ENCODE data around the gene SLC22A23. TPM values are rescaled to one million over a fixed set of nuclear protein-coding genes. Genes with fewer than 3 reads are reported as not detected.
"Not testable (repeated sequence)": the region's sequence is repeated elsewhere in the genome, so short reads cannot be mapped to it uniquely, and the experiment has no call there.

Gene SLC22A23
- polyA plus RNA-seq, 3 donors = 8.8 to 10.2 (median 9.4) TPM

DNA sequence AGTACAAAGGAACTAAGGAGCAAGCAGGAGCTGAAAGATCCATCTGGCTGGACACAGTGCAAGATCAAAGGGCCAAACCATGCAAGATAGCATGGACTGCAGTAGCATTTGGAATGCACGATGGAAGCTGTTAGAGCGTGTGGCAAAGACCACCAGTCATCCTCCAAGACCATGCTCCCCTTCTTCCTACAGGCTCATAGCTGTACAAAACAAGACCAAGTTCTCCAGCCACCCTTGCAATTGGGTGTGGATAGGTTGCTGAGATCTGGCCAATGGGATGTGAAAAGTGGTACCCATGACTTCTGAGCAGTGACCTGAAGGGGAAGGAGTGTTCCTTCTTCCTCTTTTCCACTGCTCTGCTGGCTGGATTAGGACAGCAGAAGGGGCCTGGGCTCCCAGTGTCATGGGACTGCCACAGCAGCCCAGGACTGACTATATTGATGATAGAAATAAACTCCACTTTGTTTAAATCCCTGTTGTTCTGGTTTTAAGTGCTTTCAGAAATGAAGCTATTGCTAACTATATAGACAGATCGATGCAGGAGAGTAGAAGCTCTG is 64.9 kb downstream of the SLC22A23 start:
- DNase-seq (ENCODE audit: low read depth in 3 of 3, low spot score in 2 of 3) = no peak

DNA sequence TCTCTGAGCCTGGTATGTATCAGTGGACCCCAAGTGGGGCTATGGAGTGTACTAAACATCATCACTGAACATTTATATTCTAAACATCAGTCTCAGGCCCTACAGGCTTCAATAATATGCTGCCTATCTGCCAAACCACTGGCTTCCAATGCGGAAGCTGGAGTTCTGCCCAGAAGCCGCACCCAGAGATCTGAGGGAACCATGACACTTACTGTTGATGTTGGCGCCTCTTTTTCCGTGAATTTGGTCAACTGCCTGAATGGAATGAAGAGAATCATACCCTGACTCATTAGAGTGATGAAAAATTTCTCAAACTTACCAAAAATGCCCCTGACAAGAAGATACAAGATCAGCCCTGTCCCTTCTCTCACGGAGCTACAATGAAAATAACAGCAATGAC is 66.2 kb downstream of the SLC22A23 start:
- DNase-seq (ENCODE audit: low read depth in 3 of 3, low spot score in 2 of 3) = no peak

DNA sequence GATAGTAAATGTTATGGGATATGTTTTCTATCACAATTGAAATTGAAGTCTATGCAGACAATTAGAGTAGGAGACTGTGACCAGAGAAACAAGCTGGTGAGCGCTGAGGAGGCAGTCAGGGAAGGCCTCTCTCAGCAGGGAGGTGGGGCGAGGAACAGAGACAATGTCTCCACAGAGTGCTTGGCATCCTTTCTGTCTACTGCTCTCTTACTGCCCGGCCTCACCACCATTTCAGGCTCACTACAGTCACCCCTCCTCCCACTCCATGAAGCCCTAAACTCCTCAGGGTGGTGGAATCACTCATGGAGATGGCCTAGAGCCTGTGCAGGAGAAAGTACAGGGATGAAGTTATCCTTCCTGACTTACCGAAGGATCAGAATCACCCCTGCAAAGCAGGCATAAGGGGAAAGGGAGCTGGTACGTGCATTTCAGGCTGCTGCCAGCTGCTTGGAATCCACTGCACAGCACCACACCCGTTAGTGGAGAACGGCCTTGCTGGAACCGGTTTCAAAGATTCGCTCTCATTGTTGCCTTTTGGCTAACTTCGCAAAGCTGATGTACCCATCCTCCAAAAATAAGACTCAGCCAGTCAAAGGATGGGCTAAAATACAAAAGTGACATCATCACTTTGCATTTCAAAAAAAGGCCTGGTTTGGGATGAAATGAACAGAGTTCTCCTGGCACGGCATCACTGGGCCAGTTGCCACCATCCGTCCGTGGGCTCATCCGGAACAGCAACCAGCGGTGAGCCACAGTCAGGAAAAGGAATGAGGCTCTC is 67.3 kb downstream of the SLC22A23 start:
- no peak for DNase-seq (ENCODE audit: low read depth in 3 of 3, low spot score in 2 of 3)

DNA sequence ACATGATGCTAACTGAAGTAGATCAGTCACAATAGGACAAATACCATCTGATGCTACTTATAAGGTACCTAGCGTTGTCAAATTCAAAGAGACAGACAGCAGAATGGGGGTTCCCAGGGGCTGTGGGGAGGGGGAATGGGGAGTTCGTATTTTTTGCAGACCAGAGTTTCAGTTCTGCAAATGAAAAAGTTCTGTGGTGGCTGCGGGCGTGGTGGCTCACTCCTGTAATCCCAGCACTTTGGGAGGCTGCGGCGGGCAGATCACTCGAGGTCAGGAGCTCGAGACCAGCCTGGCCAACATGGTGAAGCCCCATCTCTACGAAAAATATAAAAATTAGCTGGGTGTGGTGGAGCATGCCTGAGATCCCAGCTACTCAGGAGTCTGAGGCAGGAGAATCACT is 68.1 kb downstream of the SLC22A23 start:
- no peak for DNase-seq (ENCODE audit: low read depth in 3 of 3, low spot score in 2 of 3)

DNA sequence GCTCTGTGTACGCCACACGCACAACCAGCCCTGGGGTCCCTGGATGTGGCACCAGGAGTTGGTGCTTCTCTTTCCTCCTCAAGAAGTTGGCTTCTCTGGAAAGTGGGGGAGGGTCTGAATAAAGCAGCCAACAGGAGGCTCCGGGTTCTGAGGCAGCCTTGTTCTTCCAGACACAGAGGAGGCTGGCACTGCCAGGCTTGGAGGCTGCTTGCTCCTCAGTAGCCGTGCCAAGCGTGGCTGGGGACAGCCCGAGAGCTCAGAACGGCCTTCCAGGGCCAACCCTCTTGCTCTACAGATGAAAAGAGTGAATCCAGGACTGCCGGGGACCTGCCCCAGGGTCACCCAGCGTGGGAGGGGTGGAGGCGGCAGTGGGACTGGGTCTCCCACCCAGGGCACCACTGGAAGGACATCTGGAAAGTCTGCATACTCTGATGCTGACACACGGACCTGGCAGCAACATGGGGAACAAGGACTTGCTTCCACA is 70.4 kb downstream of the SLC22A23 start:
- no peak for DNase-seq (ENCODE audit: low read depth in 3 of 3, low spot score in 2 of 3)

DNA sequence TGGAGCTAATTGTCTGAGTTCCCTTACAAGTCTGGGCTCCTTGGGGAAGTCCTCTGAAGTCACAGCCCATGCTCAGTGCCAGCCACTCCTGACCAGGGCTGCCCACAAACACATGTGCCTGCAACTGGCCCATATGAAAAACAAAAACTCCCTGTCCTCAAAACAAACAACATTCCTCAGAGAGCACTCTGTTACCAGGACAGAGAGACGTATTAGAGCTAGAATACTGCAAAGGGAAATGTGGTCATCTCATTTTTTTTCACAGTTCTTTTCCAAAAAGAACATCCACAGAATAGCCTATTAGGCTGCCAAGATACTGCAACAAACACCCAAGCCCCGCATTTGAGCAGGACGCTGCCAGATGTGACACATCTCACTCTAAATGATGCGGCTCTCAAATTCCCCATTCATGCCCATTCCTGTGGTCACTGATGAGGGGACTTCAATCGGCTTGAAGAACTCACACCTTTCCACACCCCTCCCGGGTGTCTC is 71.1 kb downstream of the SLC22A23 start:
- DNase-seq (ENCODE audit: low read depth in 3 of 3, low spot score in 2 of 3) = no peak

DNA sequence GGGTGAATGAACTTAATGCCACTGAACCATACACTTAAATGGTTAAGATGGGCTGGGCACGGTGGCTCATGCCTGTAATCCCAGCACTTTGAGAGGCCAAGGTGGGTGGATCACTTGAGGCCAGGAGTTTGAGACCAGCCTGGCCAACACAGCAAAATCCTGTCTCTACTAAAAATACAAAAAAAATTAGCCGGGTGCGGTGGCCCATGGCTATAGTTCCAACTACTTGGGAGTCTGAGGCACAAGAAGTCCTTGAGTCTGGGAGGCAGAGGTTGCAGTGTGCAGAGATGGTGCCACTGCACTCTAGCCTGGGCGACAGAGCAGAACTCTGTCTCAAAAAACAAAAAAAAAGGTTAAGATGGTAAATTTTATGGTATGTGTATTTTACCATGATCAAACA is 71.7 kb downstream of the SLC22A23 start:
- not testable (repeated sequence) for DNase-seq (ENCODE audit: low read depth in 3 of 3, low spot score in 2 of 3)

DNA sequence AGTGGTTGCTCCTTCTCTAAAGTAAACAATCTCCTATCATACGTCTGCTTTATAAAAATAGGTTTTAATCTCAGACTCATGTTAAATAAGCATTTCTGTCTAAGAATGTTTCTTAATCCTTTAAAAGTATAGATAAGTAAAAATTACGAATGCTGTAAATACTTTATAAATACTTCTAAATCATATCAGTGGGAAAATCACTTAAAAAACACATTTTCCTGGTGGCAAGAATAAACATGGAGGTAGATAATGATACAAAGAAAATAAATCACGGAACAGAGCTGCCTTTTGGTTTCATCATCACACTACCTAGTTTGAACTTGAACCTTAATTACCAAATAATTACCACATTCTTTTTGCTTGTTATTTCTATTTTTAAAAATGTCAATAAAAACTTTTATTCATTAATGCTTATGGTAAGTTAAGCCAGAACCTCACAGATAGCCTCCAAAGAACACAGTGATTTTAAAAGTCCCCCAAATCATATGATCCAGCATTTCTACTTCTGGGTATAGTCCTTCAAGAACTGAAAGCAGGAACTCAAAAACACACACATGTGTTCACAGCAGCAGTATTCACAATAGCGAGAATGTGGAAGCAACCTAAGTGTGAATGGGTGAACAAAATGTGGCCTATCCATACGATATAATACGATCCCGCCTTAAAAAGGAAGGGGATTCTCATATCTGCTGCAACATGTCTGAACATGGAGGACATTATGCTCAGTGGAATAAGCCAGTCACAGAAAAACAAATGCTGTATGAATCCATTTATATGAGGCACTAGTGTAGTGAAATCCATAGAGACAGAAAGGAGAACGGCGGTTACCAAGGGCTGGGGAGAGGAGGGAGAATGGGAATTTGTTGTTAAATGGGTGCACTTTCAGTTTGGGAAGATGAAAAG is 72.4 kb downstream of the SLC22A23 start:
- DNase-seq (ENCODE audit: low read depth in 3 of 3, low spot score in 2 of 3) = no peak

DNA sequence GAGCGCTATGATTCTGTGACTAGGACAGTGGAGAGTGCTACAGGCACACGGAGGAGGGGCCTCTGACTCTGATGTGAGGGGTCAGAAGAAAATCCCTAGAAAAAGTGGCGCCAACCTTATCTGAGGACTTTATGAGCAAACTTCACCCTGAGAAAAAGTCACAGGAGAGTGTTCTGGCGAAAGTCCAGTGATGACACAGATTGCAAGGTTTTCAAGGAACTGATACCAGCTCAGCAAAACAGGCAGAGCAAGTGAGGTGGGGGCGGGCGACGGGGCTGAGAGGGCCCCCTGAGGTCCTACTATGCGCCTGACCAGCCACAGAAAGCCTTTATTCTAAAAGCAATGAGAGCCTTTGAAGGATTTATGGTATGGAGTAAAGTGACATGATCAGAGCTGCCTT is 73.3 kb downstream of the SLC22A23 start:
- DNase-seq (ENCODE audit: low read depth in 3 of 3, low spot score in 2 of 3) = no peak

DNA sequence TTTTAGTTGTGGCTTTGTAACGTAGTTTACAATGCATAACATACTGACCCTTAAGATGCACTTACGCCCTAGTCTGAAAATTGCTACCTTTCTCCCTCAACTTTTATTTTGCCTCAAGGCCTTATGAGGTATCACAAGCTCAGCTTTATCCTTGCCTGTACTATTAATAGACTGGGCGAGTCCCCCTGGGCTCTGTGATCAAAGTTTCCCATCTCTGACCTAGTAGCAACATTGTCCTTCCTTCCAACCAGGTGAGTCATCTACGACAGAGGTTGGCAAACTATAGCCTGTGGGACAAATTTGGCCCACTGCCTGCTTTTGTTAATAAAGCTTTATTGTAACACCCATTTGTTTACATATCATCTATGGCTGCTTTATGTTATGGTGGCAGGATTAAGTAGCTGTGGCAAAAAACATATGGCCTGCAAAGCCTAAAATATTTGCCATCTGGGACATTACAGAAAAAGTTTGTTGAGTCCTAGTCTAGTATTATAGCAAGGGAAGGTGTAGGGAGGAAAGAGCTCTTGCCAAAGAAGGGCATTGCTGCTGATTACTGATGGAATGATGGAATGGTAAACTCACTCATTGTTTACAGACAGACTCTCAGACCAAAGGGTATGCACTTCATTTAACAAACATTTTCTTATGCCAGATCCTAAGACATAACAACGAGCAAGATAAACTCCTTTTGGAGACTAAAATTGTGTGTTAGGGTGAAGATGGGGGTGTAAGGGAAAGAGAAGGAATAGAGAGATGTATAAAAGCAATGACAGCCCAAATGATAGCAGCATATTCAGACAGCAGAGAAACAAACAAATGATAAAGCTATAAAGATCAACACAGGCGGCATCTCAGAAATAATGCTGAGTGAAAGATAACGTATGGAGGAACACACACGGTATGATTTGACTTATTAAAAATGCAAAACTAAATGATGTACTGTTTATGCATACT is 74.2 kb downstream of the SLC22A23 start:
- no peak for DNase-seq (ENCODE audit: low read depth in 3 of 3, low spot score in 2 of 3)

DNA sequence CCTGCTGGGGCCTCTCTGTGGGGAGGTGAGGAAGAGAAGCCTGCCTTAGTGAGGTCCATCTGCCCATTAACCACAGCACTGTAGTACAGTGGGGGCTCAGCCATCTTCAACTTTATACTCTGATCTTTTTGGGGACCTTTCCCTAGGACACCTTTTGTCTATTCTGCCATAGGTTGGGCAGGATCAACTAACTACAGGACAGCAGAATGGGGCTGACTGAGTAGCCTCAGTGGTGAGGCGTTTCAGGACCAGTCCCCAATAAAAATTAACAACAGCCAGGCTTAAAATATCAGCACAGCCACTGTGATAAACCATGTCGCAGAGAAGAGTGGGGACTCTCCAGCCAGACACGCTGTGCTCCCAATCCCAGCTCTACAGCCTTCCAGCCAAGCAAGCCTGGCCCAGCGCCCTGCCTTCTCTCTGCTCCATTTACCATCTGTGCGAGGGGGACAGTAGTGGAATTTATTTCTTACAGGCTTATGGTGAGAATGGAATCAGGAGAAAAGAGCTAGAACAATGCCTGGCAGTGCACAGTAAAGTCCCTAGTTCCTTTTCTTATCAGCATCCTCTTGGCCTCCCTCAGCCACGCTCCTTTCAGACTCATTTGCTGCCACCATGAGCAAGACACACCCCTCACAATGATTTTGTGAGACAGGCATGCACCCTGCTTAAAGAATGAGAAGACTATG is 75.5 kb downstream of the SLC22A23 start:
- DNase-seq (ENCODE audit: low read depth in 3 of 3, low spot score in 2 of 3) = no peak

DNA sequence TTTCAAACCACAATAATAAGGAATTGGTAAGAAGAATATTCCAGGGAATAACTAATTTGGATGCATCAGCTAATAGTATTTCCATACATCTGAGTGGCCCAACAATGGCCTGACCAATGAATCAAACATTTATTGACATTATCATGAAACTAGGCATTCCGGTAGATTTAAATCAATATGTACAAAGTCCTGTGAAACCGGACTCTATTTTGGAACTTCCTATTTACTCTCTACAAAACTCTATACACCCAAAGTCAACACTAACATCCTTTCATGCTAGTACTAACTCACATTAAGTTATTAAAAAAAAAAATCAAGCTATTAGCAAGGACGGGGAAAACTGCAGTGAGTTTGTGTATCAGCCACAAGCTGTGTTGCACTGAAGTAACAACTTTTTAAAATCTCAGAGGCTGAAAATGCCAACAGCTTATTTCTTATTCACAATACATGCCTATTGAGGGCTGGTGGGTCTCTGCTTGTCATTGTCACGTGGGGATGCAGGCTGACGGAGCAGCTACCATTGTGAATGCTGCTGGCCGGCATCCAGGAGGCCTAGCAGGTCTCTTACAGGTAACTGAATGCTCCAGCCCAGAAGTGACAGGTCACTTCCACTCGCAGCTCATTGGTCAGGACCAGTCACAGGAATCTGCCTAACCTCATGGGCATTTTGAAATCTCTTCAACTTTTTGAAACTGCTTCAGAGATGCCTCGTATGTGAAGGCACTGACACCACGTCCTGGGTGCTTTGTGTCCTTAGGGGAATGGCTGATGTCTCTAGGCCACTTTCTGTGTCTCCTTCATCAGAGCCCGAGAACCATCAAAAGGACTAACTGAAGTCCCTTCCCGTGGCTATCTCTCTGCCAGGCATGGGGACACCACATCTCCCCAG is 76.3 kb downstream of the SLC22A23 start:
- no peak for DNase-seq (ENCODE audit: low read depth in 3 of 3, low spot score in 2 of 3)

DNA sequence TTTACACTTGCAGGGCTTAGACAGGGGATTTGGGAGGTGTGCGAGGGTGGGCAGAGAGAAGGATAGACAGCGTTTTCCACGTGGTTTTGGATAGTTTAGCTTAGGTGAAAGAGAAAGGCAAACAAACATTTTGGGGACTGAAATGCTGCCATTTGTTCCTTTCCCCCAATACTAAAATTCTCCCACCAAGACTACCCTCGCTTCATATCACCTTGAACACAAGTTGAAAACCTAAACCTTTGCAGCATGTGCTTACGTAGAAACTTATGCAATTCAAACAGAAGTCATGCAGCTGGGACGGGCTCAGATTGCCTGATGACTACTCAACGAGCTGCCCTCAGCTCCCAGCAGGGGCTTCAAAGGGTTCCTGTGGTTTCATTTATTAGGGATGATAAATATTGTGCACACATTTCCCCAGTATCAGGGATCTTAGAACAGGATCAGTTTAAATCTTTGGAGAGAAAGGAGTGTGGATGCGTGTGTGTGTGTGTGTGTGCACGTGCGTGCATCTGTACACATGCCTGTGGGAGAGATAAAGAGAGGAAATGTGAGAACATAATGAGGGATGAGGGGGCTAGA is 77.3 kb downstream of the SLC22A23 start:
- DNase-seq (ENCODE audit: low read depth in 3 of 3, low spot score in 2 of 3) = no peak

DNA sequence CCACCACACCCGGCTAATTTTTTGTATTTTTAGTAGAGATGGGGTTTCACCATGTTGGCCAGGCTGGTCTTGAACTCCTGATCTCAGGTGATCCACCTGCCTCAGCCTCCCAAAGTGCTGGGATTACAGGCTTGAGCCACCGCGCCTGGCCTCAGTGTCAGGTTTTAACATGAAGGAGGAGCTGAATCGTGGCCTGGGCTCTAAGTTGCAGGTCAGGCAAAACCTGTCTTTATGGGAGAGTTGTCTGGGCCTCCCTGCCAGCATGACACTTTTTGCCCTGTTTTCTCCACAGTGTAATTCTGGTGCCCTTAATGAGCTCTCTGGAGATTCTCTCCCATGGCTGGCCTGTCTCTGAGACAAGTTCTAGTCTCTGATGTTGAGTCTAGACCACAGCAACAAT is 78.0 kb downstream of the SLC22A23 start:
- not testable (repeated sequence) for DNase-seq (ENCODE audit: low read depth in 3 of 3, low spot score in 2 of 3)

DNA sequence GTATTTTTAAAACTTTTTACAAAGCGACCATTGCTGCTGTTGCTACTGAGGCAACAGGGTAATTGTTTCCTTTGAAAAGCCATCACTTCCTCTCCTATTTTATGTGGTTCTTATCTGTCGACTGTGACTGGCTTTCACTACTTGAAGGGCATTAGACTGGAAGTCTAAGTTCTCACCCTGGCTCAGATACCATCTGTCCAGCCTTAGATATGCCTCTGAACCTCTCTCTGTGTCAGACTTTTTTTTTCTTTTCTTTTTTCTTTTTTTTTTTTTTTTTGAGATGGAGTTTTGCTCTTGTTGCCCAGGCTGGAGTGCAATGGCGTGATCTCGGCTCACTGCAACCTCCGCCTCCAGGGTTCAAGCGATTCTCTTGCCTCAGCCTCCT is 78.5 kb downstream of the SLC22A23 start:
- DNase-seq (ENCODE audit: low read depth in 3 of 3, low spot score in 2 of 3) = not testable (repeated sequence)

DNA sequence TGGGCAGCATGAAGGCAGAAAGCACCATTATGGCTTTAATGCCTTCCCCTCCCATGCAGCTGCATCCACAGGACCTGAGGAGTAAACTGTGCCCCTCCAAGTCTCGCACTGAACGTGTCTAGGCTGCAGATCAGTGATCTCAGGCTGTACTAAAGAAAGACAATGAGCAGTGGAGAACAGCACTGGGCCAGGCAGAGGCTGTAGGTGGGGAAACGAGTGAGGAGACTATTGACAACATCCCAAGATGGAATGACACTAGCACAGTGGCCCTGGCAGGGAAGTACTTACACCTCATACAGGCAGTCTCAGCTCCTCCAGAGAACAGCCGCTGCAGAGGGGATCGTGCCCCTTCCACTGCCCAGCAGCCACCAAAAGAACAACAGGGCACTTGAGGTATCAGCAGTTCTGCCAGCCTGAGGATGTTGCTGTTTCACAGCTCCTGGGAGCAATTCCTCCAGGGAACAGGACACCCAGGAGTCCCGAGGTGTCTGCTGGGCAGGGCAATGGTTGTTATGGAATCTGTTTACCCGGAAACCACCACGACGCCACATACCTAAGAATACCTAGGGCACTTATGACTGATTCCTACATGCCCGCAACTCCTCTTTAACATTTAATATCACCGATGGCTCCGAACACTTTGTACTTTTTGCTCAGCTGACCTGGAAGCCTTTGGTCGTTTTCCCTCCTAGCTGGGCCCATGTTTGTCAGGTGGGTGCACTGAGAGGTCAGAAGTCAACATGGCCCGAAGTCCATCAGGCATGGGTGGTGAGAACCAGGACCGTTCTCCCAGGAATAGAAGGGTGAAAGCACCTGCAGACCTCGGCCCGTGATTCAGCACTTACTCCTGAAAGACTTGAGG is 79.1 kb downstream of the SLC22A23 start:
- DNase-seq (ENCODE audit: low read depth in 3 of 3, low spot score in 2 of 3) = no peak

DNA sequence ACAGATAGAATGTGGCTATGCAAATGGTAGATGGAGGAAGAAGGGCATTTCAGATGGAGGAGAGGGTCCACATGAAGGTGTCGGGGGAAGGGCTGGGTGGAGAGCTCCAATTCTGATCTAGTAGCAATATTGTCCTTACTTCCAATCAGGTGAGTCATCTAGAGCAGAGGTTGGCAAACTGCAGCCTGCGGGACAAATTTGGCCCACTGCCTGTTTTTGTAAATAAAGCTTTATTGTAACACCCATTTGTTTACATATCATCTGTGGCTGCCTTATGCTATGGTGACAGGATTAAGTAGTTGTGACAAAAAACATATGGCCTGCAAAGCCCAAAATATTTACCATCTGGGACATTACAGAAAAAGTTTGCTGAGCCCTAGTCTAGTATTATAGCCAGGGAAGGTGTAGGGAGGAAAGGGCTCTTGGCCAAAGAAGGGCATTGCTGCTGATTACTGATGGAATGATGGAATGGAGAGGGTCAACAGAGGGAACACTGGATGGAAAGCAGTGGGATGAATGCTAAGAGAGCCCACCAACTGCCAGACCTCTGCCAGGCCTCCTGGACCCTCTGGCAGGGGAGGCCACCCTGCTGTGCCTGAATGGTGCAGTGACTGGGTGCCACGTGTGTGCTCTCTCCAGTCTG is 79.8 kb downstream of the SLC22A23 start:
- no peak for DNase-seq (ENCODE audit: low read depth in 3 of 3, low spot score in 2 of 3)

All from right renal cortex interstitium (tissue), 3 donors.